Tibial artery (tissue), 4 donors: Measurements from ENCODE around the gene SAE1.
"Not testable (repeated sequence)": the region's sequence is repeated elsewhere in the genome, so short reads cannot be mapped to it uniquely, and the experiment has no call there.

Experiments used
- DNase-seq, 2 donors: peaks; one replicate each; pipeline ENCODE4 v3.0.0-alpha.2; 2019
- H3K27ac ChIP-seq, 2 donors: fragments of 200-600 bp; sonication (generic) in 1 of 2; 1 replicate in 1 of 2; 2 replicates in 1 of 2; pipeline ENCODE4 v1.5.1; 2018 to 2019; ENCODE audit warnings: mild to moderate bottlenecking in 1 of 2
- H3K27me3 ChIP-seq, 2 donors: fragments of 200-600 bp; sonication (generic) in 1 of 2; one replicate each; pipeline versions ENCODE4 v1.5.1 to v1.6.0; 2016 to 2019
- H3K36me3 ChIP-seq, 3 donors: fragments of 200-600 bp; sonication (generic) in 2 of 3; one replicate each; pipeline ENCODE4 v1.5.1; 2016 to 2019; ENCODE audit warnings: mild to moderate bottlenecking in 2 of 3
- H3K4me1 ChIP-seq, 4 donors: fragments of 200-600 bp; sonication (generic) in 2 of 4; 1 replicate in 3 of 4; 2 replicates in 1 of 4; pipeline ENCODE4 v1.5.1; 2016 to 2019
- H3K4me3 ChIP-seq, 2 donors: fragments of 200-600 bp; sonication (generic) in 1 of 2; 1 replicate in 1 of 2; 2 replicates in 1 of 2; pipeline ENCODE4 v1.5.1; 2018 to 2019; ENCODE audit warnings: mild to moderate bottlenecking in 2 of 2
- H3K9me3 ChIP-seq, 3 donors: fragments of 200-600 bp; sonication (generic) in 1 of 3; one replicate each; pipeline ENCODE4 v1.5.1; 2016 to 2019
- CTCF ChIP-seq, 2 experiments: fragments of 200-600 bp in 1 of 2; fragments of 450-650 bp in 1 of 2; IDR thresholded peaks; one replicate each; pipeline ENCODE4 v1.5.1; 2017 to 2019; ENCODE audit warnings: antibody characterized with exemption in 2 of 2, mild to moderate bottlenecking in 1 of 2, moderate library complexity in 1 of 2
- intact Hi-C: fragments of 100-400 bp; cut with DNase I; formaldehyde crosslinking; loops from one replicate; pipeline ENCODE4 v1.15.0; 2023; ENCODE audit warnings: low total_unique reads

SAE1 gene

GRCh38 chr19:47243776-47244547, 113.3 kb downstream of the SAE1 start:
- TF ChIP-seq CTCF (IDR thresholded peaks at IDR 0.05): peak; percentile 98 to 100
- H3K36me3 ChIP-seq: no peaks in the 10 kb centered on the region
- intact Hi-C loops: no loop called here
- H3K27me3 ChIP-seq: no peaks in the 10 kb centered on the region
- peaks cover 0 to 48% (median 38%) of the 10 kb centered on the region in 4 donors for H3K4me1 ChIP-seq
- peak overlapping the region; percentile 39 to 47 for H3K4me3 ChIP-seq
- no peaks in the 10 kb centered on the region for H3K9me3 ChIP-seq
- peak; percentile 88 to 96 for DNase-seq
- peak overlapping the region; percentile 68 to 74 for H3K27ac ChIP-seq

GRCh38 chr19:47247308-47247990, 116.8 kb downstream of the SAE1 start:
- Histone ChIP-seq H3K27ac (peak overlapping the region in 1 of 2 donors; percentile 49), H3K36me3 (no peaks in the 10 kb centered on the region), H3K4me1 (peaks cover 0 to 23% (median 14%) of the 10 kb centered on the region in 4 donors), H3K27me3 (no peaks in the 10 kb centered on the region), H3K9me3 (no peaks in the 10 kb centered on the region), H3K4me3 (no peak overlapping the region)
- DNase-seq: peak; percentile 68 to 87
- TF ChIP-seq CTCF (IDR thresholded peaks at IDR 0.05): peak; percentile 90 to 92
- intact Hi-C loops: loop anchor here (5.0 kb wide), 2 partner anchors 35 to 100 kb away; no protein-coding TSS in a partner anchor

GRCh38 chr19:47253016-47253415, 122.4 kb downstream of the SAE1 start:
- H3K27me3 ChIP-seq, H3K27ac ChIP-seq, DNase-seq, H3K36me3 ChIP-seq, intact Hi-C loops, H3K4me3 ChIP-seq, H3K9me3 ChIP-seq: not testable (repeated sequence)
- peaks cover 0 to 14% (median 10%) of the 10 kb centered on the region in 4 donors for H3K4me1 ChIP-seq

- Histone ChIP-seq H3K36me3 (peaks cover under 1 to 2% (median 2%) of the 10 kb centered on the region in 3 donors), H3K9me3 (no peaks in the 10 kb centered on the region), H3K4me1 (peaks cover 0 to 19% (median 14%) of the 10 kb centered on the region in 4 donors), H3K27me3 (no peaks in the 10 kb centered on the region), H3K4me3 (no peak overlapping the region), H3K27ac (no peak overlapping the region)
- DNase-seq: no peak
- no peak for TF ChIP-seq CTCF (IDR thresholded peaks at IDR 0.05)
- intact Hi-C loops: no loop called here
These were observed 122.8 kb downstream of the SAE1 start for GRCh38 chr19:47253467-47253881.

- no peak for TF ChIP-seq CTCF (IDR thresholded peaks at IDR 0.05)
- Histone ChIP-seq H3K27me3 (no peaks in the 10 kb centered on the region), H3K4me1 (peaks cover 0 to 24% (median 19%) of the 10 kb centered on the region in 4 donors), H3K4me3 (no peak overlapping the region), H3K36me3 (peaks cover 5 to 7% (median 7%) of the 10 kb centered on the region in 3 donors), H3K9me3 (no peaks in the 10 kb centered on the region), H3K27ac (no peak overlapping the region)
- no peak for DNase-seq
- intact Hi-C loops: no loop called here
These were observed 123.3 kb downstream of the SAE1 start for GRCh38 chr19:47253970-47254369.
